ENCODE data around the gene TMEM167A.

Gene TMEM167A

GRCh38 chr5:83076742-83077661 lies at the start of gene TMEM167A, which contains the start of gene XRCC4:
TSS of gene TMEM167A (minus strand) at chr5:83077394. CDS start at chr5:83077323, 71 bp downstream.
TSS of gene XRCC4 (plus strand) at chr5:83077547. CDS start at chr5:83104920, 27,373 bp downstream.
- peak; percentile 97 for DNase-seq (ENCODE audit: low read depth in 2 of 2)

- DNase-seq (ENCODE audit: low read depth in 2 of 2): no peak
Observed at GRCh38 chr5:83126501-83126900, 49.3 kb upstream of the TMEM167A start.

GRCh38 chr5:83125560-83125959 lies 48.4 kb upstream of the TMEM167A start:
- DNase-seq (ENCODE audit: low read depth in 2 of 2): no peak

- DNase-seq (ENCODE audit: low read depth in 2 of 2): no peak
Observed at GRCh38 chr5:83124593-83124992, 47.4 kb upstream of the TMEM167A start.

- DNase-seq (ENCODE audit: low read depth in 2 of 2): no peak
Observed at GRCh38 chr5:83118976-83119375, 41.8 kb upstream of the TMEM167A start.

GRCh38 chr5:83118471-83118870 lies 41.3 kb upstream of the TMEM167A start:
- DNase-seq (ENCODE audit: low read depth in 2 of 2): no peak

GRCh38 chr5:83115816-83116215 lies 38.6 kb upstream of the TMEM167A start:
- DNase-seq (ENCODE audit: low read depth in 2 of 2): no peak

- DNase-seq (ENCODE audit: low read depth in 2 of 2): no peak
Observed at GRCh38 chr5:83109380-83109779, 32.2 kb upstream of the TMEM167A start.

GRCh38 chr5:83107692-83108420 lies 30.7 kb upstream of the TMEM167A start:
- peak in 1 of 2 experiments; percentile 21 for DNase-seq (ENCODE audit: low read depth in 2 of 2)

- no peak for DNase-seq (ENCODE audit: low read depth in 2 of 2)
Observed at GRCh38 chr5:83104021-83104420, 26.8 kb upstream of the TMEM167A start.

GRCh38 chr5:83102364-83102980 lies 25.3 kb upstream of the TMEM167A start:
- DNase-seq (ENCODE audit: low read depth in 2 of 2): no peak

GRCh38 chr5:83101514-83101913 lies 24.3 kb upstream of the TMEM167A start:
- no peak for DNase-seq (ENCODE audit: low read depth in 2 of 2)

- DNase-seq (ENCODE audit: low read depth in 2 of 2): no peak
Observed at GRCh38 chr5:83099445-83099844, 22.3 kb upstream of the TMEM167A start.

GRCh38 chr5:83099001-83099400 lies 21.8 kb upstream of the TMEM167A start:
- no peak for DNase-seq (ENCODE audit: low read depth in 2 of 2)

- no peak for DNase-seq (ENCODE audit: low read depth in 2 of 2)
Observed at GRCh38 chr5:83097689-83098231, 20.6 kb upstream of the TMEM167A start.

- no peak for DNase-seq (ENCODE audit: low read depth in 2 of 2)
Observed at GRCh38 chr5:83096660-83097339, 19.6 kb upstream of the TMEM167A start.

GRCh38 chr5:83095957-83096539 lies 18.9 kb upstream of the TMEM167A start:
- DNase-seq (ENCODE audit: low read depth in 2 of 2): peak; percentile 49 to 54

- DNase-seq (ENCODE audit: low read depth in 2 of 2): no peak
Observed at GRCh38 chr5:83095163-83095956, 18.2 kb upstream of the TMEM167A start.

- no peak for DNase-seq (ENCODE audit: low read depth in 2 of 2)
Observed at GRCh38 chr5:83093692-83094091, 16.5 kb upstream of the TMEM167A start.

GRCh38 chr5:83092619-83093018 lies 15.4 kb upstream of the TMEM167A start:
- DNase-seq (ENCODE audit: low read depth in 2 of 2): no peak
